IMR-90 (cell line): ENCODE results near the gene LRRC4. TPM values are rescaled to one million over a fixed set of nuclear protein-coding genes. Genes with fewer than 3 reads are reported as not detected.

Experiments used
- ATAC-seq: fragments of 200-7000 bp; cut with Tn5 transposase; 2 replicates; pipeline ENCODE4 v1.9.1; 2020; ENCODE audit warnings: low read depth, mild to moderate bottlenecking, moderate library complexity
- BruUV-seq: library from RNA; stranded (reverse); fragments of 400-500 nt; replicated peaks from 2 replicates; lab custom pipeline; 2021; lab: Mats Ljungman, UMichigan
- CTCF ChIA-PET: fragments of 300-600 bp; formaldehyde crosslinking; extraction: SDS; loops from one replicate; lab custom pipeline; 2021; ENCODE audit warnings: antibody characterized with exemption; lab: Yijun Ruan, JAX
- POLR2A ChIA-PET: fragments of 300-600 bp; sonication (Branson Sonifier 250); formaldehyde crosslinking; loops from one replicate; lab custom pipeline; 2022; ENCODE audit warnings: antibody characterized with exemption; ENCODE audit not compliant: unreplicated experiment; lab: Charles Lee
- DNase-seq: peaks from one replicate; pipeline ENCODE4 v3.0.0; 2013
- H2AFZ ChIP-seq: replicated peaks from 2 replicates; pipeline ENCODE3; 2013; ENCODE audit warnings: low read length, mild to moderate bottlenecking; ENCODE audit not compliant: poor library complexity
- H2AK5ac ChIP-seq: 2 replicates; pipeline ENCODE4 v1.6.1; 2013; ENCODE audit warnings: low read depth, low read length, inconsistent platforms
- H2AK9ac ChIP-seq: replicated peaks from 2 replicates; pipeline ENCODE3; 2013; ENCODE audit warnings: mild to moderate bottlenecking, low read depth, low read length, moderate library complexity; ENCODE audit not compliant: poor library complexity
- H2BK120ac ChIP-seq: 2 replicates; pipeline ENCODE4 v1.6.1; 2013; ENCODE audit warnings: low read depth, low read length, inconsistent platforms
- H2BK15ac ChIP-seq: 3 replicates; pipeline ENCODE4 v1.6.1; 2013; ENCODE audit warnings: low read depth, low read length, inconsistent platforms
- H2BK20ac ChIP-seq: 2 replicates; pipeline ENCODE4 v1.6.1; 2013; ENCODE audit warnings: low read depth, mild to moderate bottlenecking, inconsistent platforms, low read length, moderate library complexity
- H2BK5ac ChIP-seq: 2 replicates; pipeline ENCODE4 v1.6.1; 2013; ENCODE audit warnings: mild to moderate bottlenecking, low read depth, low read length, inconsistent platforms; ENCODE audit not compliant: poor library complexity, severe bottlenecking
- H3K14ac ChIP-seq: replicated peaks from 2 replicates; pipeline ENCODE4 v1.6.1; 2013; ENCODE audit warnings: low read depth, low read length, inconsistent platforms
- H3K18ac ChIP-seq: 2 replicates; pipeline ENCODE4 v1.6.1; 2013; ENCODE audit warnings: low read depth, low read length, control low read depth
- H3K23ac ChIP-seq: 2 replicates; pipeline ENCODE4 v1.6.1; 2013; ENCODE audit warnings: low read depth, low read length, inconsistent platforms
- H3K27ac ChIP-seq: 2 replicates; pipeline ENCODE4 v1.5.1; 2013; ENCODE audit warnings: mild to moderate bottlenecking, control low read depth, low read length; ENCODE audit not compliant: insufficient read depth
- H3K27me3 ChIP-seq: 2 replicates; pipeline ENCODE4 v1.6.1; 2013; ENCODE audit warnings: low read length; ENCODE audit not compliant: control insufficient read depth, insufficient read depth
- H3K36me3 ChIP-seq: 2 replicates; pipeline ENCODE4 v1.6.1; 2013; ENCODE audit warnings: low read length, mixed read lengths; ENCODE audit not compliant: control insufficient read depth, insufficient read depth
- H3K4ac ChIP-seq: 2 replicates; pipeline ENCODE4 v1.6.1; 2013; ENCODE audit warnings: low read depth, low read length, inconsistent platforms
- H3K4me1 ChIP-seq: 2 replicates; pipeline ENCODE4 v1.6.1; 2013; ENCODE audit warnings: low read length, mixed read lengths; ENCODE audit not compliant: control insufficient read depth, insufficient read depth
- H3K4me2 ChIP-seq: 2 replicates; pipeline ENCODE4 v1.6.1; 2013; ENCODE audit warnings: low read depth, mild to moderate bottlenecking, control low read depth, low read length, moderate library complexity
- H3K4me3 ChIP-seq: 2 replicates; pipeline ENCODE4 v1.5.1; 2013; ENCODE audit warnings: low read depth, mild to moderate bottlenecking, control low read depth, low read length, moderate library complexity; ENCODE audit not compliant: insufficient read depth
- H3K56ac ChIP-seq: 2 replicates; pipeline ENCODE4 v1.6.1; 2013; ENCODE audit warnings: low read length, inconsistent platforms; ENCODE audit not compliant: insufficient read depth; ENCODE audit errors: extremely low read depth
- H3K79me1 ChIP-seq, 2 experiments: 2 replicates each; pipeline ENCODE4 v1.6.1; 2013; ENCODE audit warnings: low read length in 2 of 2, inconsistent platforms in 1 of 2, low read depth in 1 of 2
- H3K9ac ChIP-seq: 2 replicates; pipeline ENCODE4 v1.6.1; 2013; ENCODE audit warnings: low read depth, low read length, control low read depth
- H3K9me1 ChIP-seq: 2 replicates; pipeline ENCODE4 v1.6.1; 2013; ENCODE audit warnings: low read length, inconsistent platforms; ENCODE audit not compliant: insufficient read depth
- H3K9me3 ChIP-seq: 2 replicates; pipeline ENCODE4 v1.6.1; 2013; ENCODE audit warnings: low read length; ENCODE audit not compliant: control insufficient read depth, insufficient read depth
- H4K20me1 ChIP-seq: 2 replicates; pipeline ENCODE4 v1.6.1; 2013; ENCODE audit warnings: low read length, inconsistent platforms; ENCODE audit not compliant: insufficient read depth
- H4K5ac ChIP-seq: 2 replicates; pipeline ENCODE4 v1.6.1; 2013; ENCODE audit warnings: mild to moderate bottlenecking, low read depth, low read length, control low read depth
- H4K8ac ChIP-seq, 2 experiments: 2 replicates each; pipeline ENCODE4 v1.6.1; 2013; ENCODE audit warnings: low read depth in 2 of 2, low read length in 2 of 2, control low read depth in 1 of 2, inconsistent platforms in 1 of 2
- H4K91ac ChIP-seq: 2 replicates; pipeline ENCODE4 v1.6.1; 2013; ENCODE audit warnings: low read depth, low read length, inconsistent platforms; ENCODE audit not compliant: insufficient read depth
- BHLHE40 ChIP-seq: fragments of 150-350 bp; IDR thresholded peaks from 2 replicates; pipeline ENCODE4 v1.6.1; 2016; ENCODE audit warnings: mild to moderate bottlenecking, low read depth, low read length
- CEBPB ChIP-seq: IDR thresholded peaks from 2 replicates; pipeline ENCODE4 v1.6.1; 2012; ENCODE audit warnings: low read depth, low read length, improper control_type of control experiment
- CHD1 ChIP-seq: IDR thresholded peaks from 2 replicates; pipeline ENCODE4 v1.6.1; 2012; ENCODE audit warnings: low read depth, low read length, improper control_type of control experiment
- FOS ChIP-seq: fragments of 150-350 bp; IDR thresholded peaks from 2 replicates; pipeline ENCODE4 v1.6.1; 2016; ENCODE audit warnings: low read depth, low read length
- MAZ ChIP-seq: IDR thresholded peaks from 2 replicates; pipeline ENCODE4 v1.6.1; 2012; ENCODE audit warnings: low read depth, mild to moderate bottlenecking, low read length, improper control_type of control experiment, moderate library complexity, borderline replicate concordance
- MXI1 ChIP-seq: IDR thresholded peaks from 2 replicates; pipeline ENCODE4 v1.6.1; 2012; ENCODE audit warnings: low read depth, mild to moderate bottlenecking, low read length, moderate library complexity, borderline replicate concordance
- NFE2L2 ChIP-seq: fragments of 150-350 bp; IDR thresholded peaks from 2 replicates; pipeline ENCODE4 v1.6.1; 2016; ENCODE audit warnings: low read depth, mild to moderate bottlenecking, low read length
- POLR2A ChIP-seq: IDR thresholded peaks from 2 replicates; pipeline ENCODE4 v1.6.1; 2012; ENCODE audit warnings: mild to moderate bottlenecking, low read depth, low read length
- RAD21 ChIP-seq: IDR thresholded peaks from 2 replicates; pipeline ENCODE4 v1.6.1; 2012; ENCODE audit warnings: low read length, improper control_type of control experiment
- RCOR1 ChIP-seq: IDR thresholded peaks from 2 replicates; pipeline ENCODE4 v1.6.1; 2012; ENCODE audit warnings: mild to moderate bottlenecking, low read length, improper control_type of control experiment; ENCODE audit not compliant: insufficient replicate concordance
- RFX5 ChIP-seq: IDR thresholded peaks from 2 replicates; pipeline ENCODE4 v1.8.0; 2012; ENCODE audit warnings: low read depth, mild to moderate bottlenecking, low read length, moderate library complexity
- SMC3 ChIP-seq: fragments of 150-350 bp; IDR thresholded peaks from 2 replicates; pipeline ENCODE4 v1.6.1; 2016; ENCODE audit warnings: low read depth, mild to moderate bottlenecking, antibody characterized with exemption, low read length, moderate library complexity
- USF2 ChIP-seq: fragments of 150-350 bp; IDR thresholded peaks from 2 replicates; pipeline ENCODE4 v1.6.1; 2017; ENCODE audit warnings: mild to moderate bottlenecking, antibody characterized with exemption, low read length, low read depth
- WGBS, 2 experiments: methylation state at CpG; one replicate each; pipeline versions ENCODE4 v1.1.5 to v1.1.7; 2013; ENCODE audit warnings: missing lambda C conversion rate in 2 of 2; ENCODE audit not compliant: insufficient read length in 1 of 2; ENCODE audit errors: extremely low coverage in 2 of 2; 5-methylcytosine and 5-hydroxymethylcytosine counted together
- dilution Hi-C: fragments of 300-500 bp; cut with HindIII; formaldehyde crosslinking; loops from one replicate; pipeline ENCODE4 v1.14.3; 2018; ENCODE audit warnings: low sequenced_read_pairs; ENCODE audit not compliant: unreplicated experiment
- in situ Hi-C: fragments of 300-500 bp; cut with MboI; formaldehyde crosslinking; loops from 3 replicates; pipeline ENCODE4 v1.14.3; 2019; ENCODE audit warnings: low sequenced_read_pairs, inconsistent platforms, mixed read lengths
- intact Hi-C: fragments of 100-400 bp; cut with micrococcal nuclease; formaldehyde crosslinking; loops from 2 replicates; pipeline ENCODE4 v1.10.0; 2022
- polyA plus RNA-seq, 3 experiments: library from polyadenylated mRNA; depleted of rRNA; stranded (reverse); fragments of >200 nt; gene quantifications; 2 replicates each; pipeline ENCODE4 v1.2.3, GENCODE V29; 2012; ENCODE audit warnings: low replicate concordance in 1 of 3
- total RNA-seq: library from RNA; depleted of rRNA; stranded (reverse); fragments of >200 nt; gene quantifications from 2 replicates; pipeline ENCODE4 v1.2.3, GENCODE V29; 2012
- TF ChIP-seq, protein P1 (sequence below): fragments of 150-350 bp; IDR thresholded peaks from 2 replicates; pipeline ENCODE4 v1.6.1; 2016; ENCODE audit warnings: low read depth, mild to moderate bottlenecking, low read length, moderate library complexity, borderline replicate concordance
- TF ChIP-seq, protein P2 (sequence below): conservative IDR thresholded peaks from 2 replicates; pipeline ENCODE4 v1.5.1; 2012; ENCODE audit warnings: mild to moderate bottlenecking, low read depth, low read length, improper control_type of control experiment

The LRRC4 gene
- total and polyA plus RNA-seq, 2 of the 4 experiments (the other 2 are of a cell fraction), result 0.54 to 0.55 TPM

DNA sequence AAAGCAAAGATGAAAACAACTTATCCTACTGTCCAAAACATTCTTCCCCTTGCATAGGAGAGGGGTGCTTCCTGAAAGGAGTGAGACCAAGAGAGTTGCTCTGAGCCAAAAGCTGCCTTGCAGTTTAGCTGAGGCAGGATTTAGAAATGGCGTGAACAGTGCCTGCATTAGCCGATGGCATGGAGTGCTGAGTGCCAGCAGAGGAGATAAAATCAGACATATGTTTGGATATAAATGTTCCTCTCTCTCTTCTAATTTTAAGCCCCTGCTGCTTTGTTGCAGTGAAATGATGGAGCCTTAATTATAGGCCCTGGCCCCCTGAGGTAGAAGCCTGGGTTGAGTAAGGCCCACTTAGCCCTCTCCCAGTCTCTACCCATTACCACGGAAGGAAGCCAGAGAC lies 7.1 kb downstream of the LRRC4 start:
- Histone ChIP-seq H2BK15ac (no peak overlapping the region), H4K20me1 (peaks cover 61% of the 10 kb centered on the region), H2AFZ (no peak overlapping the region), H3K9me1 (peaks cover 29% of the 10 kb centered on the region), H3K4me3 (no peak overlapping the region), H3K56ac (no peak overlapping the region), H3K9me3 (no peaks in the 10 kb centered on the region), H3K18ac (no peak overlapping the region), H3K4me2 (no peak overlapping the region), H2AK5ac (no peak overlapping the region), H2AK9ac (no peak overlapping the region), H3K23ac (0 out of 2 replicates have a peak overlapping the region, but pooled peaks have one; percentile 16), H3K4ac (no peak overlapping the region), H3K14ac (no peak overlapping the region), H4K91ac (no peak overlapping the region), H3K79me1 (peaks cover 44 to 79% of the 10 kb centered on the region in 2 experiments), H2BK5ac (no peak overlapping the region), H3K27me3 (no peaks in the 10 kb centered on the region), H3K27ac (no peak overlapping the region), H3K9ac (no peak overlapping the region), H3K4me1 (peaks cover 16% of the 10 kb centered on the region), H3K36me3 (peaks cover 6% of the 10 kb centered on the region), H4K5ac (no peak overlapping the region), H2BK20ac (no peak overlapping the region), H4K8ac (no peak overlapping the region), H2BK120ac (no peak overlapping the region)
- ChIA-PET POLR2A (no interaction called here), CTCF (no interaction called here)
- no CpG with 5 or more reads among the region's 3 CpGs for WGBS, 2 experiments
- DNase-seq (no peak), ATAC-seq (no peak)
- dilution Hi-C loops (no loop called here), in situ Hi-C loops (no loop called here), intact Hi-C loops (no loop called here)
- BruUV-seq, result no TSS peak
- no peak for TF ChIP-seq USF2
- TF ChIP-seq SMC3, result no peak
- TF ChIP-seq, protein P1, sequence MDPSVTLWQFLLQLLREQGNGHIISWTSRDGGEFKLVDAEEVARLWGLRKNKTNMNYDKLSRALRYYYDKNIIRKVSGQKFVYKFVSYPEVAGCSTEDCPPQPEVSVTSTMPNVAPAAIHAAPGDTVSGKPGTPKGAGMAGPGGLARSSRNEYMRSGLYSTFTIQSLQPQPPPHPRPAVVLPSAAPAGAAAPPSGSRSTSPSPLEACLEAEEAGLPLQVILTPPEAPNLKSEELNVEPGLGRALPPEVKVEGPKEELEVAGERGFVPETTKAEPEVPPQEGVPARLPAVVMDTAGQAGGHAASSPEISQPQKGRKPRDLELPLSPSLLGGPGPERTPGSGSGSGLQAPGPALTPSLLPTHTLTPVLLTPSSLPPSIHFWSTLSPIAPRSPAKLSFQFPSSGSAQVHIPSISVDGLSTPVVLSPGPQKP, result no peak
- TF ChIP-seq RCOR1, result no peak
- TF ChIP-seq MAZ, result no peak
- TF ChIP-seq BHLHE40, result no peak
- TF ChIP-seq CEBPB, result no peak
- no peak for TF ChIP-seq POLR2A
- TF ChIP-seq, protein P2, sequence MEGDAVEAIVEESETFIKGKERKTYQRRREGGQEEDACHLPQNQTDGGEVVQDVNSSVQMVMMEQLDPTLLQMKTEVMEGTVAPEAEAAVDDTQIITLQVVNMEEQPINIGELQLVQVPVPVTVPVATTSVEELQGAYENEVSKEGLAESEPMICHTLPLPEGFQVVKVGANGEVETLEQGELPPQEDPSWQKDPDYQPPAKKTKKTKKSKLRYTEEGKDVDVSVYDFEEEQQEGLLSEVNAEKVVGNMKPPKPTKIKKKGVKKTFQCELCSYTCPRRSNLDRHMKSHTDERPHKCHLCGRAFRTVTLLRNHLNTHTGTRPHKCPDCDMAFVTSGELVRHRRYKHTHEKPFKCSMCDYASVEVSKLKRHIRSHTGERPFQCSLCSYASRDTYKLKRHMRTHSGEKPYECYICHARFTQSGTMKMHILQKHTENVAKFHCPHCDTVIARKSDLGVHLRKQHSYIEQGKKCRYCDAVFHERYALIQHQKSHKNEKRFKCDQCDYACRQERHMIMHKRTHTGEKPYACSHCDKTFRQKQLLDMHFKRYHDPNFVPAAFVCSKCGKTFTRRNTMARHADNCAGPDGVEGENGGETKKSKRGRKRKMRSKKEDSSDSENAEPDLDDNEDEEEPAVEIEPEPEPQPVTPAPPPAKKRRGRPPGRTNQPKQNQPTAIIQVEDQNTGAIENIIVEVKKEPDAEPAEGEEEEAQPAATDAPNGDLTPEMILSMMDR, result no peak
- TF ChIP-seq FOS, result no peak
- no peak for TF ChIP-seq RFX5
- TF ChIP-seq CHD1, result no peak
- no peak for TF ChIP-seq RAD21
- TF ChIP-seq MXI1, result no peak
- no peak for TF ChIP-seq NFE2L2
